HG02642 (cell line): Measurements from ENCODE around the gene LRRN4CL.
"Not testable (repeated sequence)": the region's sequence is repeated elsewhere in the genome, so short reads cannot be mapped to it uniquely, and the experiment has no call there.

Source experiments
- ATAC-seq: cut with Tn5 transposase; IDR thresholded peaks from one replicate; pipeline ENCODE4 v1.9.1; 2021; ENCODE audit warnings: mild to moderate bottlenecking; ENCODE audit not compliant: unreplicated experiment, poor library complexity

Gene LRRN4CL

DNA sequence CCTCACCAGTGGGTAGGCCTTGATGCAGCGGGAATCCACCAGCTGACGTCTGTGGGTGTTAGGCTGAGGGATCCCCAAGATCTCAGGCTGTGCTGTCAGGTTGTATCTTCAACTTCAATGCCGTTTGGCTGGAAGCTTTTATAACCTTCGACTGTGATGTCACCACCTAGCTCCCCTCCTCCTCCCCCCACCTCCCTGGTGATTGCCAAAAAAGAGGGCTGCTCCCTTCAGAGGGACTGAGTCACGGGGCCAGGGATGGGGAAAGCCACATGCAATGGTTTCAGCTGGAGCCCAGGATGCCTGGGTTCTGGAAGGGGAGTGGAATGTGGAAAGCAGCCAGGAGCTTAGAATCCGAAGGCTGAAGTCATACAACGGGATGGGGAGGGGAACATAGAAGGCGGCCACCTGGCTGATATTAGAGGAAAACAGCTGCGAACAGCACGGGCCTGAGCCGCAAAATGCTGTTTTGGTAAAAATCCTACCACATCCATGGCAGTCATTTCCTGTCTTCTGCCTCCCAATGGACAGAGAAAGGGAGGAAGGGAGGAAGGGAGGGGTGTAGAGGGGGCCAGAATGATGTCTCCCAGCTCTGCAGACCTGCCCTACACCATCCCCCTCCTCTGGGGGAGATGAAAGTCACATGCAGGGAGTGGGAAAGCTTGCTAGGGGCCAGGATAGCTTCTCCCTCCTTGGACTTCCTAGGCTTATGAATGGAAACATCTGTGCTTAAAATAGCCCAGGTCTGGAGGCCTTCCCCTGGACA lies at the start of gene LRRN4CL:
TSS of gene LRRN4CL (minus strand) at position 110 of the 763 bp plus-strand sequence. CDS start 1,022 bp downstream, outside the sequence.
- no peak for ATAC-seq

DNA sequence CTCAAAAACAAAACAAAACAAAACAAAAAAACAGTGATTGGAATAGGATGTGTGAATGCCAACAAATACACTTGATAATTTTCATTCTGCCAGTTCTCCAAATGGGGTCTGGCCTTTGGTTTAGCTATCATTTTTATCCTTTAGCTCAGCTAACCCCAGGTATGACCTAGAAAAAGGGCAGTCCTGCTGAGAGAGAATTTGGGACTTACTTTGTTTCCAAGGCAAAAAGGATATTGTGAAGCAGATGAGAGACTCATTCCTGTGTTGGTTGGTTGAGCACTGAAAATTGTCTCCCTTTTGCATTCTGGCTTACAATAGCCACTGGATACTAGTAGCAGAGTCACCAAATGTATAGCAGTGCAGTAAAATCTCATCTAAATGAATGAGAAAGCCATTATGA lies 47.9 kb upstream of the LRRN4CL start:
- ATAC-seq, result no peak

DNA sequence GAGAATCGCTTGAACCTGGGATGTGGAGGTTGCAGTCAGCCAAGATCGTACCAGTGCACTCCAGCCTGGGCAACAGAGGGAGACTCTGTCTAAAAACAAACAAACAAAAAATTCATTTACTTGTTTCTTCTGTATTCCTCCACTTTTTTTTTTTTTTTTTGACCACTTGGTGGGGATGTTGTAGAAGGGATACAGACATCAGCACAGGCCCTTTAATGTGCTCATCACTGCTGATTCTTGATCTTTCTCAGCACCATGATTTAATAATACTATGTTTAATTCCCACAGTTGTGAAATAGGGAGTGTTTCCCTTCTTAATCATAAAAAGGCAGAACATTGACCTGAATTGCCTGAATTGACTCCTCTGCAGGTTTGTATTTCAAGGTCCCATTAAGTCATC lies 43.5 kb upstream of the LRRN4CL start:
- ATAC-seq, result no peak

DNA sequence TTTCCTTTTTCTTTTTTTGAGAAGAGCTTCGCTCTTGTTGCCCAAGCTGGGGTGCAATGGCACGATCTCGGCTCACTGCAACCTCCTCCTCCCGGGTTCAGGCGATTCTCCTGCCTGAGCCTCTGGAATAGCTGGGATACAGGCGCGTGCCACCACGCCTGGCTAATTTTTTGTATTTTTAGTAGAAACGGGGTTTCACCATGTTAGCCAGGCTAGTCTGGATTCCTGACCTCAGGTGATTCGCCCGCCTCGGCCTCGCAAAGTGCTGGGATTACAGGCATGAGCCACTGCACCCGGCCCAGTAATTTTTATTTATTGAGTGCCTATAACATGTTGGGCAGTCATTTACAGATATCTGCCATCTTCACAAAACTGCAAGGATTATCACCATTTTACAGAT lies 40.7 kb upstream of the LRRN4CL start:
- ATAC-seq, result not testable (repeated sequence)

DNA sequence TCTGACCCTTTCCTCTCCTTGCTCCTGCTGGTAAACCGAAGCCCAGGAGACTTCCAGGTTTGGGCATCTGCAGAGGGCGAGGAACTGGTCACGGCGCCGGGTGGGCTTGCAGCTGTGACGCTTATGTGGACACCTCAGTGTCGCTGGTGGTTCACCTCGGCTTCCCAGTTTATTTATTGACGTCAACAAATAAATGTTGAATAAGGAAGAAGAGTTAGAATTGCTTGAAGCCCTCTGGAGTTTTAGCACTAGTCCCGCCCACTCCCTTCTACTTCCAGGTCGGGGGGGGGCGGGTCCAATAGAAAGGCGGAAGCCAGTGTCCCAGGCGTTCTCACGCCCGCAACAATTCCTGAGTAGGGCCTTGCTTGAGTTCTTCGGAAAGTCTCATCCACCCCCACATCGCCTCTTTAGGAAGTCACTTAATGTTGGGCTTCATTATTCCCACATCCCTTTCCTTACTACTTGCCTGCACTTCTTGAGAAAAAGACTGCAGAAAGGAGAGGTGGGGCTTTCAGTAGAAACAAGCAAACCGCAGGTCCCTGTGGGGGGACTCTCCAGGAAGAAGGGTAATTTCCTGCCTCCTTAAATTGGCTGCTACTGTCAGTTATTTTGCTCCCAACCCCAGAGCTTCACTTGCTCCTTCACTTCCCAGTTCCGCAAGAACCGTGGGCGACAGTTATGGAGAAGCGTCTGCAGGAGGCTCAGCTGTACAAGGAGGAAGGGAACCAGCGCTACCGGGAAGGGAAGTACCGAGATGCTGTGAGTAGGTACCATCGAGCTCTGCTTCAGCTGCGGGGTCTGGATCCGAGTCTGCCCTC lies 39.0 kb upstream of the LRRN4CL start, which contains the start of gene TTC9C:
TSS of gene TTC9C (plus strand) at position 316 of the 818 bp plus-strand sequence. CDS start at position 679, 363 bp downstream.
- peak; percentile 31 for ATAC-seq

DNA sequence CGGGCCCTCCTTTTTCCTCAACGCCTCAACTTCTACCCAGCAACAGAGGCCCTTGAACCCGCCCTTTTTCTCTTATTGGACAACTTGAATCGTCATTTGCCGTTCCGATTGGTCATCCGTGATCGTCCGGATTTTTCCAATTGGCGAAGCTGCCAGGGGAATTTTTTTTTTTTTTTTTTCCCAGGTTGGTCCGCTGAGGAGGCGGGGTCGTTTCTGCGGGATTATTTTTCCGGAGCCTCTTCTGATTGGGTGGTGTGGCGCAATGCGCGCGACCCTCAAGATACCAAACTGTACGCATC lies 38.5 kb upstream of the LRRN4CL start:
- peak; percentile 58 for ATAC-seq

DNA sequence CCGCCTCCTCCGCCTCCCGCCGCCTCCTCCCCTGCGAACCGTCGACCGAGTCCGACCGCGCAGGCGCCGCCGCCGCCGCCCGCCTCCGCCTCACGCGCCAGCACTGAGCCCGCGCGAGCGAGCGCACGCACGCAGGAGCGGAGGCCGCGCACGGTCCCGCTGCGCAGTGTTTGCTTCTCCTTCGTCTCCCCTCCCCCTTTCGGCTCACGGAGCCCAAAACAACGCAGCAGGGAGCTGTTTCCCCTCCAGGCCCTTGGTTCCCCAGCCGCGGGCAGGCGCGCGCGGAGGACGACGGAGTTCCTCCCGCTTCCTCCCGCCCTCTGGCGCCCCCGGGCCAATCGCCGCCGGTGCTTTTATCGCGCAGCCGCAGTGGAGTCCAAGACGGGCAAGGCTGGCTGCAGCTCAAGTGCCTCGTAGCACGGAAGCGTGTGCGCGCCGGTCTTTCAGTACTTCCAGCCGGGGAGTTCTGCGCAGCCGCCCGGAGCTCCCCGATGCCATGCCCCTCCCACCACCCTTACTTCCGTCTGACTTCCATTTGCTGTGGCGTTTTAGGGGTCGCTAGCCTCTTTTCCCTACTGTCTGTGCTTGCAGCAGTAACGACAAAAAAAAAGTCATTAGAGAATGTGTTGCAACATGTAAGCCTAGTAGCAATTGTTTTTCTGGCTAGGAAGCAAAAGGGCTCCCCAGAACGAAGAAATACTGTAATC lies 38.0 kb upstream of the LRRN4CL start, which contains the start of gene HNRNPUL2:
TSS of gene HNRNPUL2 (minus strand) at position 293 of the 707 bp plus-strand sequence. CDS start 301 bp downstream, outside the sequence.
- peak; percentile 72 for ATAC-seq

DNA sequence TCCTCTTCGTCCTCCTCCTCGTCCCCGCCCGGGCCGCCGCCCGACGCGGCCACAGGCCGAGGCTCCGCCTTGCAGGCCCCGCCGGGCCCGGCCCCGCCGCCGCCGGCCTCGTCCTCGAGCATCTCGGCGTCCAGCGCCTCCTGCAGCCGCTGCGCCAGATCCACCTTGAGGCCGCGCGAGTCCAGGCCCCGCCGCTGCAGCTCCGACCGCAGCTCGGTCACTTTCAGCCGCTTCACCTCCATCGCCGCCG lies 37.5 kb upstream of the LRRN4CL start:
- ATAC-seq, result no peak

DNA sequence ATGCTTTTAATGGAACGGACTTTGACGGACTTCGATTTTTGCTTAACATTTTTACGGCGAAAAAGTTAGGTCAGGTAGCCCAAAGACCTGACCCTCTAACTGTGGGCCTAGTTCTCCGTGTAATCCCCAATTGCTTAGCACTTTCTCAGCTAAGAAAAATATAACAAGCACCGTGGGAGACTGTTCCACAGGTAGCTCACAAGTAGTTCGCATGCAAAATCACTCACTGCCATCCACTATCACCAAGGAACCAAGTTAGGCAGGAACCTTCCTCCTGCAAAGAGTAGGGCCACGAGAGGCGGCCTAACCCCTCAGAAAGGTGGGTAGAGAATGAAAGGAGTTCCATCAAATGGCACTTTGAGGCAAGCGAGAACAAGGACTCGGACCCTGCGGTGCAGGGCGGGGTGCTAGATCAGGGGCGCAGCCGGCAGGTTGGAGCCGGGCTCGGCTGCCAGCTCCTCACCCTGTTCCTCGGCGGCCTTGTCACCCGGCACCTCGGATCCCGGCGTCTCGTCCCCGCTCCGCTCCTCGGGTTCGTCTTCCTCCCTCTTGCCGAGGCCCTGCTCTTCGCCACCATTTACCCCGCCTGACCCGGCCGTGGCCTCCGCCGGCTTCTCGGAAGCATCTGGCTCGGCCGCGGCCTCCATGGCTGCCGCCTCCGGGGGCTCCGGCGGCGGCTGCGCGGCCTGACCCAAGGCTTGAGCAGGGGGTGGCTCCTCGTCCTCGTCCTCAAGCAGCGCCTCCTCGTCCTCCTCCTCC lies 37.0 kb upstream of the LRRN4CL start:
- no peak for ATAC-seq

DNA sequence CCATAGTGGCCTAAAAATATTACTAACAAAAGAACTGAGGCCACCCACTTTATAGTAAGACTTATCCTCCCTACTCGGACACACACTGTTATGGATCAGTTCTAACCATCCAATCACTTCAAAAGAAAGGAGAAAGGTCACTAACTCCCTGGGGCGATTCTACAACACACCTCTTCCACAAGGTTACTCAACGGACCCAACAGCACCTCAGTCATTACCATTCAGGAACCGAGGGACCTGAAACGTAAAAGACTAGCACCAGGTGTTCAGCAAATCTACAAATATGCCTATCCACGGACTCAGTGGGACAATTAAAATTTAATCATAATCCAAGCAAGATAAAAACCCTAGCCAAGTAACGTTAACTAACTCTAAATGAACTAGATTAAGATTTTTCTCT lies 36.3 kb upstream of the LRRN4CL start:
- no peak for ATAC-seq

DNA sequence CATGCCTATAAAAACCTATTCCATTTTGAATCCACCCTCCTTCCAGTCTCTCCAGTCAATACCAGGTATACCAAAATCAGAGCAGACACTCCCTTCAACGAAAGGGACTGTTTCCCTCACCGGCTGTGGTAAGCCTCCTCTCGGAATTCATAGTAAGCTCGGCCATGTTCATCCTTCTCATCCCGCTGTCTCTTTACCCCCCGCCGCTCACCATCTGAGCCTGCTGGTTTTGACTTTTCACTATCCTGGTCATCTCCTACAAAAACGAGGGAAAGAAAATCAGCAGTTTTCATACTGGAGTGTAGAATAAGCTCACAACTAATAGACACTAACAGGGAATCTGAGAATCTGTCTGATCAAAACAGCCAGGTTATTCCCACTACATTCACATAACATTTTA lies 34.8 kb upstream of the LRRN4CL start:
- ATAC-seq, result no peak

DNA sequence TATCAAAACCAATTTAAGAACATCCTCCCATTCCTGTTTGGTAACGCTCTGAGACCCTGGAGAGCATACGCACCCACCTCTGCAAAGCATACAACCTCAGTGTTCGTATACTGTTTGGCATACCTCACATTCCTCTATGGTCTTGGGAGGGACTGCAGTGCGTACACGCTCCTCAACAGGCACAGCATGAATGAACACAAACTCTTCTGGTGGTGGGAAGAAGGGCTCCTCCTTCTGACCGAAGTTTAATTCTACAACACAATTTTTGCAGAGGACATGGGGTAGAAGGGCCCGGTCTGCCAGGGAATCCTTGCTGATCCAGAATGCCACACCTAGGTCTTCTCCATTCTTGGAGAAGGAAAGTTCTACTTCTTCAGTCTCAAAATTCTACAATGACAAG lies 32.7 kb upstream of the LRRN4CL start:
- no peak for ATAC-seq

DNA sequence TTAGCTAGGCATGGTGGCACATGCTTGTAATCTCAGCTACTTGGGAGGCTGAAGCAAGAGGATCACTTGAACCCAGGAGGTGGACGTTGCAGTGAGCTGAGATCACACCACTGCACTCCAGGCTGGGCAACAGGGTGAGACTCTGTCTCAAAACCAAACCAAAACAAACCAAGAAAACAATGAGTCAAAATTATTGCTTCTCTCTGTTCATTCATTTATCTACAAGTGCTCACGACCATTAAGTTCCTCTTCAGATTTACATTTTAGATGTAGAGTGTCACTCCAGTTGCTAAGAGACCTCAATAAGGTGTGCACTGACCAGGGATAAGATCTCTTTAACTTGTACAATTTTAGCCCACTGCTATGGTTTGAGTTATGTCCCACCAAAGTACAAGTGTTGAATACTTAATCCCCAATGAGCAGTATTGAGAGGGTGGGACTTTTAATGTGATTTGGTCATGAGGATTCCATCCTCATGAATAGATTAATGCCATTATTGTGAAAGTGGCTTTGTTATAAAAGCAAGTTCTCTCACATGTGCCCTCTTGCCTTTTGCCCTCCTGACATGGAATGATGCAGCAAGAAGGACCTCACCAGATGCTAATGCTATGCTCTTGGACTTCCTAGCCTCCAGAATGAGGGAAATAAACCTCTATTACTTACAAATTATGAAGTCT lies 30.1 kb upstream of the LRRN4CL start:
- ATAC-seq, result no peak

DNA sequence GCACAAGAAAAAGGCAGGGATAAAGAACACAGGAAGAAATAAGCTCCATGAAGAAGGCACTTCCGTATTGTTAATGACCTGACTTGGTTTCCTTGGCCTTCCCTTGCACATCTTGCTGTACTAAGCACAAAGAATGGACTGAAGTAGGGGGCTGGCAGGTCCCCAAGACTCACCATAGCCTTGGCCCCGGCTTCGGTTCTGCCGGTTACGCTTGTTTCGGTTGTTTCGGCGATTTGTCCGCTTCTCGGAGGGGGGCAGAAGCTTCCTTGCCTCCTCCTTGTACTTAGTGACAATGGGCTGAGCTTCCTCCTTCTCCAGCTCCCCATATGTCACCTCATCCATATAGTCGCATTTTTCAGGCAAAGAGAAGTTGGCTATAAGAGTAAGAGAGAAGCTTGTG lies 27.5 kb upstream of the LRRN4CL start:
- no peak for ATAC-seq

DNA sequence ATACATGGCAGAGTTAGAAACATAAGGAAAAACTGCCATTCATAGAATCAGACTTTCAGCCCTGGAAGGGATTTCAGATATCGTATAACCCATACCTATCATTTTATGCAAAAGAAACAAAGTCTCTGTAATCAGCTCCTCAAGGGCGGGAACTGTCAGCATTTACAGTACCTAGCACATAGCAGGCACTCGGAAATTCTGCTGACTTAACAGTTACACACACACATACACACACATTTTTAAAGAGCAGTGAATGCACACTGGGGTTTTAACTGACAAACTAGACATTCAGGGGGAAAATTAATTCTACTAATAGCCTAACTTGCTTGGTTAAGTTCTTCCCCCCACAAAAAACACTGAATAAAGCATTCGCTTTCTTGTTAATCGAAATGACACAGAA lies 26.9 kb upstream of the LRRN4CL start:
- no peak for ATAC-seq

DNA sequence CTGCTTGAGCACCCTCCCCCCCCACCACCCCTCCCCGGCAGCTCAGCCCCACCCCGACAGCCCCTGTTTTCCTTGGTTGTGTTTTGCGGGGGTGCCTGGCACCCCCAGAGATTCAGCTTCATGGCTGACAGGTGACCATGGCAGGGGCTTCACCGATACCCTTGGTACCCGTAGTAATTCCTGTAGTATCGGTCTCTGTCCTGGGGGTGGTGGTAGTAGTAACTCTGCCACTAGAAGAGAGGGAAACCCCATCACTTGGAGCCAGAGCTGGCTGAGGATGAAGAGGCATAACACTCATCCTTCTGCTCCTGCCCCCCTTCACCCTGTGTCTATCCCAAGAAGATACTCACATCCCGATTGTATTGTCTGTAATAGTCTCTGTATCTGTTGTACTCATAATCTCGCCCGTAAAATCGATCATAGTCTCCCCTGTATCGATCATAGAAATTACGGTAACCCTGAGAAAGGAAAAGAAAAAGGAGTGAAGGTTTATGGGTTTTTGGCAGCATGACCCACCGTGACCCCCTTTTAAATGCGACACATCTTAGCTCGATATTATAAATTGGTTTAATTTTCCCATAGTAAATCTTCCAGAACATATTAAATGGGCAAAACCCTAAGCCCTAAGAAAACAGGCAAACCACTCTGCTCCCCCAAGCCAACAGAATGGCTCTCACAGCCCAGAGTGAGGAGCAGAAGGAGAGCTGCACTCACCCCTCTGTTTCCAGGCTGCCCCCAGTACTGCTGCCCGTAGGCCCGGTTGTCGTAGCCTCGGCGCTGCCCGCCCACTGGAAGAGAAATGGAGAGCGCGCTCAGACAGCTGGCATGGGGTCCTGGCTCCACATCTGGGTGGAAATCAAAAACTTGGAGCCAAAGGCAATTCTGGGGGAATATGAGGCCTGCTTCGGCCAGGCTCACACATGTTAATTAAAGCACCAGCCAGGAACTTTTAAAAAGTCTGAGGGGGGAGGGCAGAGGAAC lies 26.1 kb upstream of the LRRN4CL start:
- no peak for ATAC-seq

DNA sequence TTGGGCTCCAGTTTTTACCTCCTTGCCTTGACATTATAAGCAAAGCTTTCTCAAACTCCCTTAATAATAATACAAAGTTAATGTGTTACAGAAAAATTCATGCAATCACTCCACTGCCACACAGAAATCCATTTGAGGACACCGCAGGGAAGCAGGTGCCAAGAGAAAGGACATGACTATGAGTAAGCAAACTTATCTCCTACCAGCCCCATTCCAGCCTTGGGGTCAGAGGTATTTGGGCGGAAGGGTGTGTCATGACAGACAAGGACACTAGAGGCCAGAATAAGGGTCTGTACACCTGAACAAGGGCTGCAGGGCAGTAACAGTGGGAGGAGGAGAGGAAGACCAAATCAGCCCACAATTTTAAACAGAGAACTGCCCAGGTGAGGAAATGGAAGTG lies 24.0 kb upstream of the LRRN4CL start:
- ATAC-seq, result no peak

DNA sequence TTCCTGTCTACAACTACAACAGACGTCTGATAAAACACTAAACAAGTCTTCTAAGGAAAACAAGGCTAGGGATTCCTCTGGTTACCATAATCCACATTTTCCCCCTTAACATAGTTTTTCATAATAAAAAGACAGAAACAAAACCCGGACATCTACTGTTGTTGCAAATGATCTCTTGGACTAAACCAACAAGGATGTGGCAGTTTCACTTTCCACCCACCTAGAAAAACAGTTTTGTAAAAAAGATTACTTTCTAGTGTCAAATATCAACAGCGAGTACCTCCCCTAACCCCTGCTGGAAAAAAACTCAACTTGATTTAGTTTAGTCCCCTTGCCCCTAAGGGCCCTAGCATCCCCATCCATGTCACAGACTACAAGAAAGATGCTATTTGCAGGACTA lies 23.5 kb upstream of the LRRN4CL start:
- no peak for ATAC-seq

DNA sequence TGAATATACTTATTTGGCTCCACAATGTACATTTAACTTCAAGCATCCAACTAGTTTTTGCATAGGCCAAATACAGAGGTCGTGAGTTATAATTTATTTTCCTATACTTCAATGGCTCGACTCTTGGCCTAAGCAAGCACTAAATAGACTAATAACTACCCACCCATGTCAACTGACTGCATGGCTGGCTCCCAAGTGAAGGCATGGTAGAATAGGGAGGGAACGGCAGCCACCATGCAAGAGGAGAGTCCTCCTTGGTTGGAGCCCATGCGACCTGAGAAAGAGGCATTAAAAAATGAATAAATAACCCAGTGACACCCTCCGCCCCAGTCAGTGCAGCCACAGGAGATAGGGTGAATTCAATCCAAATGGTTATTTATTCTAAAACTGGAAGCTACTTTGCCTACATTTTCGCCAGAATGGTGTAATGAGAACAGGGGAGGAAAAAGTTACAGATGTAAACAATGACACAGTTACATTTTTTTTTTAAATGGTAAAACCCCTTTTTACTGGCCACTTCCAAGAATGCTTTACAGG lies 23.0 kb upstream of the LRRN4CL start:
- no peak for ATAC-seq
